ENCODE measurements around the gene FANCL.
"Not testable (repeated sequence)": the region's sequence is repeated elsewhere in the genome, so short reads cannot be mapped to it uniquely, and the experiment has no call there.

Gene FANCL

DNA sequence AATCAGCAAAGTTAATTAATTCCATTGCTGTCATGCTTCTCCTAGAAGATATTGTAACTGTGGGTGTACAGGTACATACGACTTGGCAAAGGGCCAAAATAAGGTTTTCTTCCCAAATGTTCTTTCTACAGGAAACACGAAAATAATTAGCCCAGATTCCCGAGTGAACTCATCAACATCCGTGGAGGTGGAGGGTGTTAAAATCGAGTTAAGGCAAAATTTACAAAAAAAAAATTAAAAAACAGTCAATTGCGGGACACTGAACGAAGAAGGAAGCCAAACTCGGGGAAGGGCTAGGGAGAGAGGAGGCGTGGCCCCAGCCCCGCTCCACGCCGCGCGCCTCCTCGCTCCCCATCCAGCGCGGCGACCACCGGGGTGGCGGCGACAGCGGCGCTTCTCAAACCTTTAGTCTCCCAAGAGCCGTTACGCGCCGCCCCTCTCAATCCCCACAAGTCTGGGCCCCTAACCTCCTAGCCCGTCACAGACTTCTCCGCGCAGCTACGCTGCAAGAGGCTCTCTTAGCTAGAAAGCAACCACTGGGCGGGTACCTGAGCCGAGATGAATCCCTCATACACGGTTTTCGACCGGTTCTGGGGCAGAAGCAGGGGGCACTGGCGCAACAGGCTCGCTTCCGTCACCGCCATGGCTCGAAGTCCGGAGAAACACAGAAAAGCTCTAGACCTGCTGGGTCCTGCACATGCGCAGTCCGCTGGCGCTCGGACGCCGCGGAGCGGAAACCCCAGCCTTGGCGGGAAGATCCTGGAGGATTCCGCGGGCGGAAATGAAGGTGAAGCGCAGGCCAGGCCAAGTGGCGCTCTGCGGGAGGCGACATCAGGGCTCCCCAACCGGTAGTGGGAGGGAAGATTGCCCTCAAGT lies at the start of gene FANCL:
Gene FANCL, minus strand, starts transcription at position 656 of the 876 bp plus-strand sequence. Its CDS starts 12 bp downstream, at position 644.
- in situ Hi-C loops (cut with MboI; ENCODE audit: low sequenced_read_pairs): no loop called here

GRCh38 chr2:58289029-58289428 lies 47.9 kb upstream of the FANCL start:
- in situ Hi-C loops (cut with MboI; ENCODE audit: low sequenced_read_pairs): no loop called here

GRCh38 chr2:58283931-58284330 lies 42.8 kb upstream of the FANCL start:
- in situ Hi-C loops (cut with MboI; ENCODE audit: low sequenced_read_pairs): no loop called here

- in situ Hi-C loops (cut with MboI; ENCODE audit: low sequenced_read_pairs): not testable (repeated sequence)
Measured at GRCh38 chr2:58275144-58275543, 34.0 kb upstream of the FANCL start.

- in situ Hi-C loops (cut with MboI; ENCODE audit: low sequenced_read_pairs): no loop called here
Measured at GRCh38 chr2:58271826-58272225, 30.7 kb upstream of the FANCL start.

DNA sequence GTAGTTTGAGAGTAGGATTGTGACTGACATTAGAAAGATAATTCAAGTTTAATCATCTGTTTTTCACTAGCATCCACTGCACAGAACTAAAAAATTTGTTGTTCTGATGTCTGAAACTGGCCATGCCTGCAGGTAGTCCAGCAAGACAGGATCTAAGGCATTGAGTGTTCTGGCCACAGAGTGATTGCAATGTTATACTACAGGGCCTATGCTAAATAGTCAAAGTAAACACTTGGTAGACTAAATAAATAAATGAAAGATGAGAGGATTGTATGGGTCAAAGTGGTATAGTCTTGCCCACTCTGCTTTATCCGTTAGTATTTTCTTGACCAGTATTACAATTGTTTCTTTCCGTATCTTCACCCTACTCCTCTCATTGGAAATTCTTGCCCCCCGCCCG lies 27.6 kb upstream of the FANCL start:
- in situ Hi-C loops (cut with MboI; ENCODE audit: low sequenced_read_pairs): no loop called here

GRCh38 chr2:58266211-58266610 lies 25.1 kb upstream of the FANCL start:
- in situ Hi-C loops (cut with MboI; ENCODE audit: low sequenced_read_pairs): no loop called here

DNA sequence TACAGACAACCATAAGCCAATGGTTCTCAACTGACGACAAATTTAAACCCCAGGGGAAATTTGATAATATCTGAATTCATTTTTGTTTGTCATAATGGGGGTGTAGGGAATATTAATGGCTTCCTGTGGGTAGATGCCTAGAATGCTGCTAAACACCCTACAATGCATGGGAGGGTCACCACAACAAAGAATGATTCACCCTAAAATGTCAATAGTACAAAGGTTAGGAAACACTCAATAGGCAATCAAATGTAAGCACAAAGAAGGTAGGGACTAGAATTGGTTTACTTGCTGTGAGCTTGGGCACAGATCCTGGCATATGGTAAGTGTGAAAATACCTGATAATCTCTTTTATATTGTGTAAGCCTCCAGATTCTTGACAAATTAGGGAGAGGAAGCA lies 20.1 kb upstream of the FANCL start:
- in situ Hi-C loops (cut with MboI; ENCODE audit: low sequenced_read_pairs): no loop called here

GRCh38 chr2:58258456-58258855 lies 17.3 kb upstream of the FANCL start:
- in situ Hi-C loops (cut with MboI; ENCODE audit: low sequenced_read_pairs): not testable (repeated sequence)

GRCh38 chr2:58251331-58252201 lies 10.4 kb upstream of the FANCL start:
- in situ Hi-C loops (cut with MboI; ENCODE audit: low sequenced_read_pairs): not testable (repeated sequence)

- in situ Hi-C loops (cut with MboI; ENCODE audit: low sequenced_read_pairs): no loop called here
Measured at GRCh38 chr2:58241546-58241864, 380 bp upstream of the FANCL start.

DNA sequence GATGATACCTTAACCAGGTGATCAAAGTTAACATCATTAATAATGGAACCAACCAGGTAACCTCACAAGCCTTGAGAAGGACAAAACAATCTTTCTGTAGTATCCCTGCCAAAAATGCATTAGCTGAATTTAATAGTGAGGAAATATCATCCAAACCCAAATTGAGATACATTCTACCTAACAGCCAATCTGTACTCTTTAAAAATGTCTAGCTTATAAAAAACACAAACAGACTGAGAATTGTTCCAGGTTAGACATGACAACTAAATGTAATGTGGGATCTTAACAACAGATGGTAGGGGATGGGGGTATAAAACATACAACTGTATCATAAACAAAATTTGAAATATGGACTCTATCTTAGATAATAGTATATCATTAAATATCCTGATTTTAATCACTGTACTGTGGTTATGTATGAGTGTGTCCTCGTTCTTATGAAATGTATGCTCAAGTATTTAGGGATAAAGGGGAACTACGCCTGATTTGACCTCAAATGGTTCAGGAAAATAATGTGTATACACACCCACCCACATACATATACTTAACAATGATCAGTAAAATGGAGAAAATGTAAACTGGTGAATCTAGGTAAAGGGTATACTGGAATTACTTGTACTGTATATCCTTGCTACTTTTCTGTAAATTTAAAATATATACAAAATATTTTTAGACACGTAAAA lies 1.7 kb downstream of the FANCL start:
- in situ Hi-C loops (cut with MboI; ENCODE audit: low sequenced_read_pairs): no loop called here

DNA sequence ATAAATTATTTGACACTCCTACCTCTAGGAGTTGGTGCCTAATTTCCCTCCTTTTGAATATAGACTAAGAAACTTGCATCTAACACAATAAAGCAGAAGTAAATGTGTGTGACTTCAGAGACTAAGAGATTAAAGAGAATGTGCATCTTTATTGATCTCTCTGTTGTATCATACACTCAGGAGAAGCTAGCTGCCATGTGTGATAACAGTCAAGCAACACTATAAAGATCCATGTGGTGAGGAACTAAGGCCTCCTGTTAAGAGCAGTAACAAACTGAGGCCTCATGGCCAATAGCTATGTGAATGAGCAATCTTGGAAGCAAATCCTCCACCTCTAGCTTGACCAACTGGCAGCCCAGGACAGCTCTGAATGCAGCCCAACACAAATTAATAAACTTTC lies 3.4 kb downstream of the FANCL start:
- in situ Hi-C loops (cut with MboI; ENCODE audit: low sequenced_read_pairs): no loop called here

DNA sequence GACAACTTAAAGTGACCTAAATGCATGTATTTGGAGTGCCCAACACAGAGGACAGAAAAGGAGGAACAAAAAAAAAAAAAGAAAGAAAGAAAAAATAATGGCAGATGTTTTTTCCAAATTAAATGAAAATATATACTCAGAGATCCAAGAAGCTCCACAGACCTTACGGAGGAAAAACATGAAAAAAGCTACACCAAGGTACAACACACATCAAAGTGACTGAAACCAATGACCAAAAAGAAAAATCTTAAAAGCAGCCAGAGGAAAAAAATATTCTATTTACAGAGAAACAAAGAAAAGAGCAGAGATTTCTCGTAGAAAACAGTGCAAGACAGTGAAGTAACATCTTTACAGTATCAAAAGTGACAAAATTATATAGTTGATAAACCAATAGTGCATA lies 5.1 kb downstream of the FANCL start:
- in situ Hi-C loops (cut with MboI; ENCODE audit: low sequenced_read_pairs): no loop called here

DNA sequence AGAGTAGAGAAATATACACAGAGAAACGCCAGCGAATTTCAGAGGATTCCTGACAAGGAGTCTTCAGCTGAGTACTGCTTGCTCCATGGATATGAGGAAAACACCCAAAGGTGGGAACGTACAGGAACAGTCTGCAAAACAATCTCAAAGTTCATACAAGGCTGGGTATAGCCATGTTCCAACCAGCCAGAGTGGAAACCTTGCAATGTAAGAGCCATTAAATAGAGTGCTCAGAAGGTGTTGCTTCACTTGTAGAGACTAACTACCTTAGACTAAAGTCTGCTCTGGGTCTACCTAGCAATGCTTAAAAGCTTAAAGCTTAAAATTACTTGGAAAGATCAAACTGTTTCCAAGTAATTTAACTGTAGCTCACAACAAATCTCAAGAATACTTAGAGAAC lies 6.0 kb downstream of the FANCL start:
- in situ Hi-C loops (cut with MboI; ENCODE audit: low sequenced_read_pairs): no loop called here

- in situ Hi-C loops (cut with MboI; ENCODE audit: low sequenced_read_pairs): no loop called here
Measured at GRCh38 chr2:58228299-58228698, 12.8 kb downstream of the FANCL start.

- in situ Hi-C loops (cut with MboI; ENCODE audit: low sequenced_read_pairs): no loop called here
Measured at GRCh38 chr2:58227171-58227917, 13.8 kb downstream of the FANCL start.

- in situ Hi-C loops (cut with MboI; ENCODE audit: low sequenced_read_pairs): no loop called here
Measured at GRCh38 chr2:58221909-58222308, 19.2 kb downstream of the FANCL start.

DNA sequence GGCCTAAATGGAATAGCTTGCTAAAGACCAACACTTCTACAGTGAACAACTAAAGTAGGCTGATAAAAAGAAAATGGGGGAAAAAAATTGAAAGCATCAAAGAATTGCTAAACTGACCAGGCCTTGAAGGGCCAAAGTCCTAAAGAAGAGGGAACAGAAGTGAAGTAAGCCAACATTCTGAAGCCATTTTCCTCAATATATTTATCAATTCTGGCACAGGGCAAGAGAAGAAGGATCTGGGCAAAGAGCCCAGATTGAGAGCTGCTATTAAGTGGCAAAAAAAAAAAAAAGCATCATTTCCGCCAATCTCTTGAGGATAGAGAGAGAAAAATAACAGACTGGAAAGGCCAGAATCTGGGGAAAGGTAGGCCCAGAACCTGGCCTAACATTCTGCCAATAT lies 25.7 kb downstream of the FANCL start:
- in situ Hi-C loops (cut with MboI; ENCODE audit: low sequenced_read_pairs): no loop called here

DNA sequence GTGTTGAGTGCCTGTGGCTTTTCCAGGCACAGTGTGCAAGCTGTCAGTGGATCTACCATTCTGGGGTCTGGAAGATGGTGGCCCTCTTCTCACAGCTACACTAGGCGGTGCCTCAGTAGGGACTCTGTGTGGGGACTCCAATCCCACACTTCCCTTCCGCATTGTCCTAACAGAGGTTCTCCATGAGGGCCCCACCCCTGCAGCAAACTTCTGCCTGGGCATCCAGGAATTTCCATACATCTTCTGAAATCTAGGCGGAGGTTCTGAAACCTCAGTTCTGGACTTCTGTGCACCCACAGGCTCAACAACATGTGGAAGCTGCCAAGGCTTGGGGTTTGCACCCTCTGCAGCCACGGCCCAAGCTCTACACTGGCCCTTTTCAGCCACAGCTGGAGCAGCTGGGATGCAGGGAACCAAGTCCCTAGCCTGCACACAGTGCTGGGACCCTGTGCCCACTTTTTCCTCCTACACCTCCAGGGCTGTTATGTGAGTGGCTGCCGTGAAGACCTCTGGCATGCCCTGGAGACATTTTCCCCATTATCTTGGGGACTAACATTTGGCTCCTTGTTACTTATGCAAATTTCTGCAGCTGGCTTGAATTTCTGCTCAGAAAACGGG lies 30.1 kb downstream of the FANCL start:
- in situ Hi-C loops (cut with MboI; ENCODE audit: low sequenced_read_pairs): not testable (repeated sequence)
